Measurements from ENCODE around the gene NUP35.

NUP35 gene

GRCh38 chr2:183209395-183210028 lies 85.3 kb downstream of the NUP35 start:
- DNase-seq (ENCODE audit: low read depth), result no peak
